ENCODE measurements around the gene SEC23B. TPM values are rescaled to one million over a fixed set of nuclear protein-coding genes. Genes with fewer than 3 reads are reported as not detected.

The SEC23B gene
- total and polyA plus RNA-seq, 2 of the 8 experiments (the other 6 are each of a cell fraction or from before 2014, with no cell fraction given), result 53.3 to 62.8 TPM

DNA sequence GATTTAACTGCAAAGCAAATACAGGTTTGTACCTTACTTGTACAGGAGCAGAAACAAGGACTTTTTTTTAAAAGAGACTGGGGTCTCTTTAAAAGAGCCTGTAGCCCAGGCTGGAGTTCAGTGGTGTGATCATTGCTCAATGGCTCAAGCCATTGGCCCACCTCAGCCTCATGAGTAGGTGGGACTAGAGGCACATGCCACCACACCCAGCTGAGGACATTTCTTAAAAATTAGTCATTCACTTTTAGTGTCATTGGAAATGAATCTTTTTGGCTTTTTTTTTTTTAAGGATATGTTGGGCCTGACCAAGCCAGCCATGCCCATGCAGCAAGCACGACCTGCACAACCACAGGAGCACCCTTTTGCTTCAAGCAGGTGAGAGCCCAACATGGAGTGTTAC lies 16.9 kb downstream of the SEC23B start:
- 100% methylated on average over 1 of the region's 1 CpG; no CpG with 5 or more reads in 1 of the 2 experiments for WGBS, 2 experiments (ENCODE audit: extremely low coverage in 1 of 2, insufficient coverage in 1 of 2, insufficient read length in 1 of 2, insufficient replicate concordance in 2 of 2, low coverage in 1 of 2, low lambda C conversion rate in 2 of 2, missing lambda C conversion rate in 1 of 2)
- H3K4ac ChIP-seq (replicated peaks; ENCODE audit: insufficient read length, low read depth, low read length), result no peak overlapping the region
- FAIRE-seq (no peak), DNase-seq (ENCODE audit: low read depth in 1 of 2, low spot score in 2 of 2) (no peak)
- H3K79me2 ChIP-seq (ENCODE audit: control insufficient read depth in 1 of 2, insufficient read depth in 2 of 2, low read length in 2 of 2), result no peaks in the 10 kb centered on the region
- H4K8ac ChIP-seq (ENCODE audit: extremely low read depth, insufficient read depth, low read length), result no peak overlapping the region
- no peak overlapping the region for H2BK120ac ChIP-seq (replicated peaks; ENCODE audit: low read depth, low read length)
- no peak overlapping the region for H2AFZ ChIP-seq (ENCODE audit: low read length)
- no peak overlapping the region for H3K56ac ChIP-seq (replicated peaks; ENCODE audit: insufficient read length, low read depth, low read length)
- no peak overlapping the region for H4K91ac ChIP-seq (replicated peaks; ENCODE audit: insufficient read length, low read length)
- H3K23me2 ChIP-seq (ENCODE audit: low read depth, low read length), result no peaks in the 10 kb centered on the region
- H3K4me3 ChIP-seq (ENCODE audit: extremely low read depth in 1 of 4, insufficient read depth in 2 of 4, low read depth in 3 of 4, low read length in 4 of 4), result no peak overlapping the region
- no peaks in the 10 kb centered on the region for H3K27me3 ChIP-seq (replicated peaks in 1 of 4; ENCODE audit: control insufficient read depth in 3 of 4, extremely low read depth in 1 of 4, insufficient read depth in 3 of 4, low read length in 3 of 4)
- H3K14ac ChIP-seq (ENCODE audit: insufficient read length), result no peak overlapping the region
- H3K4me2 ChIP-seq (ENCODE audit: insufficient read depth in 1 of 2, low read depth in 2 of 2, low read length in 2 of 2), result no peak overlapping the region
- POLR2A ChIA-PET (ENCODE audit: partially characterized antibody), result no interaction called here
- H3K4me1 ChIP-seq (replicated peaks in 1 of 4; ENCODE audit: control insufficient read depth in 3 of 4, insufficient read depth in 4 of 4, low read length in 3 of 4), result no peaks in the 10 kb centered on the region
- no peaks in the 10 kb centered on the region for H3K79me1 ChIP-seq (ENCODE audit: low read depth, low read length)
- no peak overlapping the region for H3K9ac ChIP-seq (replicated peaks in 1 of 4; ENCODE audit: extremely low read depth in 1 of 4, low read depth in 3 of 4, low read length in 3 of 4)
- no peak overlapping the region for H2BK15ac ChIP-seq (ENCODE audit: low read length)
- H4K5ac ChIP-seq (ENCODE audit: insufficient read length, low read depth, low read length), result no peak overlapping the region
- no peak overlapping the region for H2AK5ac ChIP-seq (ENCODE audit: low read depth, low read length)
- H3K18ac ChIP-seq (ENCODE audit: extremely low read depth, low read length), result no peak overlapping the region
- no peak overlapping the region for H2BK5ac ChIP-seq (ENCODE audit: low read depth, low read length)
- CTCF ChIA-PET (ENCODE audit: partially characterized antibody), result interaction anchor here (1.0 kb wide), 1 partner anchor 10 kb away, joined by 3 read pairs; no protein-coding TSS in a partner anchor
- no peak overlapping the region for H2BK12ac ChIP-seq (ENCODE audit: low read depth, low read length)
- no peak overlapping the region for H3K27ac ChIP-seq (ENCODE audit: low read depth, low read length)
- no peak overlapping the region for H2BK20ac ChIP-seq (ENCODE audit: low read length)
- H3K36me3 ChIP-seq (ENCODE audit: control insufficient read depth in 2 of 4, insufficient read depth in 4 of 4, low read length in 3 of 4), result peaks cover 6 to 57% (median 45%) of the 10 kb centered on the region in 4 experiments; a peak in 7 of 8 replicates
- no peak overlapping the region for H3K23ac ChIP-seq (ENCODE audit: insufficient read length)
- peaks cover 0 to 4% of the 10 kb centered on the region in 2 experiments for H4K20me1 ChIP-seq (replicated peaks in 1 of 2; ENCODE audit: control insufficient read depth in 1 of 2, insufficient read depth in 2 of 2, low read length in 2 of 2)
- no peaks in the 10 kb centered on the region for H3K9me3 ChIP-seq (ENCODE audit: insufficient read depth in 2 of 2, low read depth in 1 of 2, low read length in 1 of 2)
- TF ChIP-seq POLR2A (IDR thresholded peaks at IDR 0.05; ENCODE audit: control extremely low read depth in 1 of 2, low read depth in 2 of 2, low read length in 2 of 2) (no peak), KDM4A (IDR thresholded peaks at IDR 0.05; ENCODE audit: low read depth, low read length, severe bottlenecking) (no peak), MAFK (IDR thresholded peaks at IDR 0.05; ENCODE audit: low read depth, low read length) (no peak), EP300 (IDR thresholded peaks at IDR 0.05; ENCODE audit: borderline replicate concordance in 1 of 2, low read depth in 2 of 2, low read length in 2 of 2) (no peak), ZNF274 (IDR thresholded peaks at IDR 0.05; ENCODE audit: borderline replicate concordance, extremely low read depth, low read length) (no peak), CREB1 (IDR thresholded peaks at IDR 0.05) (no peak), TCF12 (IDR thresholded peaks at IDR 0.05; ENCODE audit: low read depth, low read length) (no peak), TBP (IDR thresholded peaks at IDR 0.05; ENCODE audit: low read depth, low read length) (no peak), POLR2AphosphoS5 (IDR thresholded peaks at IDR 0.05; ENCODE audit: low read depth, low read length) (no peak), JUN (IDR thresholded peaks at IDR 0.05; ENCODE audit: low read depth, low read length) (no peak), BCL11A (IDR thresholded peaks at IDR 0.05; ENCODE audit: low read depth in 2 of 2, low read length in 2 of 2) (no peak), POU5F1 (IDR thresholded peaks at IDR 0.05; ENCODE audit: low read depth, low read length) (no peak), CBX5 (IDR thresholded peaks at IDR 0.05; ENCODE audit: low read depth, low read length) (no peak), RXRA (IDR thresholded peaks at IDR 0.05; ENCODE audit: insufficient read depth, low read depth, low read length) (no peak)
- TF ChIP-seq, protein P1, sequence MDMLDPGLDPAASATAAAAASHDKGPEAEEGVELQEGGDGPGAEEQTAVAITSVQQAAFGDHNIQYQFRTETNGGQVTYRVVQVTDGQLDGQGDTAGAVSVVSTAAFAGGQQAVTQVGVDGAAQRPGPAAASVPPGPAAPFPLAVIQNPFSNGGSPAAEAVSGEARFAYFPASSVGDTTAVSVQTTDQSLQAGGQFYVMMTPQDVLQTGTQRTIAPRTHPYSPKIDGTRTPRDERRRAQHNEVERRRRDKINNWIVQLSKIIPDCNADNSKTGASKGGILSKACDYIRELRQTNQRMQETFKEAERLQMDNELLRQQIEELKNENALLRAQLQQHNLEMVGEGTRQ (IDR thresholded peaks at IDR 0.05; ENCODE audit: low read length), result no peak

Measured in H1 (cell line).